Caco-2 (cell line): ENCODE data around the gene LIN37. TPM values are rescaled to one million over a fixed set of nuclear protein-coding genes. Genes with fewer than 3 reads are reported as not detected.
"Not testable (repeated sequence)": the region's sequence is repeated elsewhere in the genome, so short reads cannot be mapped to it uniquely, and the experiment has no call there.

ENCODE experiments used
- BruUV-seq: library from RNA; stranded (reverse); fragments of 400-500 nt; replicated peaks from 2 replicates; lab custom pipeline; 2021; lab: Mats Ljungman, UMichigan
- CTCF ChIA-PET: fragments of 300-600 bp; sonication (Branson Sonifier 250); formaldehyde crosslinking; loops from one replicate; lab custom pipeline; 2022; ENCODE audit warnings: antibody characterized with exemption; lab: Charles Lee
- POLR2A ChIA-PET: fragments of 300-600 bp; sonication (Branson Sonifier 250); formaldehyde crosslinking; loops from one replicate; lab custom pipeline; 2022; ENCODE audit warnings: antibody characterized with exemption; lab: Charles Lee
- DNase-seq, 2 experiments: peaks; one replicate each; pipeline versions ENCODE4 v3.0.0 to v3.0.0-alpha.2; 2020 to 2022
- H3K27me3 ChIP-seq: replicated peaks from 2 replicates; pipeline ENCODE4 v1.6.0; 2011; ENCODE audit warnings: low read length; ENCODE audit not compliant: control insufficient read depth, insufficient read depth
- H3K36me3 ChIP-seq: 2 replicates; pipeline ENCODE4 v1.5.1; 2011; ENCODE audit warnings: low read length; ENCODE audit not compliant: control insufficient read depth, insufficient read depth
- H3K4me1 ChIP-seq: fragments of 250-450 bp; sonication (Bioruptor Pico); 2 replicates; pipeline ENCODE4 v1.5.1; 2020; ENCODE audit warnings: mild to moderate bottlenecking
- H3K4me3 ChIP-seq: 2 replicates; pipeline ENCODE4 v1.5.1; 2011; ENCODE audit warnings: low read depth, mild to moderate bottlenecking, control low read depth, low read length
- H3K9me3 ChIP-seq: fragments of 250-450 bp; sonication (Bioruptor Pico); 2 replicates; pipeline ENCODE4 v1.5.1; 2020; ENCODE audit warnings: mild to moderate bottlenecking, moderate library complexity
- H3K27ac Mint-ChIP-seq: one replicate; pipeline ENCODE4 v1.8.0; 2022; ENCODE audit warnings: mixed read lengths; ENCODE audit not compliant: unreplicated experiment
- H3K27me3 Mint-ChIP-seq: one replicate; pipeline ENCODE4 v1.8.0; 2022; ENCODE audit warnings: mixed read lengths; ENCODE audit not compliant: insufficient read depth, unreplicated experiment
- H3K36me3 Mint-ChIP-seq: one replicate; pipeline ENCODE4 v1.8.0; 2022; ENCODE audit warnings: mild to moderate bottlenecking, mixed read lengths; ENCODE audit not compliant: insufficient read depth, unreplicated experiment
- H3K4me1 Mint-ChIP-seq: one replicate; pipeline ENCODE4 v1.8.0; 2022; ENCODE audit warnings: low read depth, mixed read lengths; ENCODE audit not compliant: unreplicated experiment
- H3K4me3 Mint-ChIP-seq: one replicate; pipeline ENCODE4 v1.8.0; 2022; ENCODE audit warnings: mild to moderate bottlenecking, moderate library complexity, mixed read lengths; ENCODE audit not compliant: unreplicated experiment
- H3K9me3 Mint-ChIP-seq: one replicate; pipeline ENCODE4 v1.8.0; 2022; ENCODE audit warnings: mixed read lengths; ENCODE audit not compliant: unreplicated experiment
- intact Hi-C: fragments of 100-400 bp; cut with micrococcal nuclease; formaldehyde crosslinking; loops from one replicate; pipeline ENCODE4 v1.10.0; 2022; ENCODE audit not compliant: unreplicated experiment
- total RNA-seq: library from RNA; stranded (reverse); gene quantifications from 2 replicates; pipeline ENCODE4 v1.2.3, GENCODE V29; 2022
- TF ChIP-seq, protein P1 (sequence below), 2 experiments: fragments of 200-600 bp in 1 of 2; IDR thresholded peaks; 1 replicate in 1 of 2; 2 replicates in 1 of 2; pipeline versions ENCODE4 v1.5.1 to v1.8.0; 2011 to 2022; ENCODE audit warnings: antibody characterized with exemption in 1 of 2, control low read depth in 1 of 2, inconsistent platforms in 1 of 2, low read depth in 1 of 2, low read length in 1 of 2, mild to moderate bottlenecking in 1 of 2, moderate library complexity in 1 of 2; ENCODE audit not compliant: insufficient read depth in 1 of 2, severe bottlenecking in 1 of 2, unreplicated experiment in 1 of 2

Gene LIN37
- total RNA-seq, 1 experiment from 2014 or later: 10.2 TPM

DNA sequence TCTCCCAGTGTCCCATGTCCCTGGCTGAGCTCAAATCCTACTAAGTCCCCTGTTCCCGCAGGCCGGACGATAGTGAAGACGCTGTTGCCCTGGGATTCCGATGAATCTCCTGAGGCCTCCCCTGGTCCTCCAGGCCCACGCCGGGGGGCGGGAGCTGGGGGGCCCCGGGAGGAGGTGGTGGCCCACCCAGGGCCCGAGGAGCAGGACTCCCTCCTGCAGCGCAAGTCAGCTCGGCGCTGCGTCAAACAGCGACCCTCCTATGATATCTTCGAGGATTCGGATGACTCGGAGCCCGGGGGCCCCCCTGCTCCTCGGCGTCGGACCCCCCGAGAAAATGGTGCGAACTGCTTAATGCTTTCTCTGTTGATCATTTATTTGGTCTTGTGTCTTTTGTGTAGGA, 24.7 kb upstream of the LIN37 start:
- TF ChIP-seq, protein P1, sequence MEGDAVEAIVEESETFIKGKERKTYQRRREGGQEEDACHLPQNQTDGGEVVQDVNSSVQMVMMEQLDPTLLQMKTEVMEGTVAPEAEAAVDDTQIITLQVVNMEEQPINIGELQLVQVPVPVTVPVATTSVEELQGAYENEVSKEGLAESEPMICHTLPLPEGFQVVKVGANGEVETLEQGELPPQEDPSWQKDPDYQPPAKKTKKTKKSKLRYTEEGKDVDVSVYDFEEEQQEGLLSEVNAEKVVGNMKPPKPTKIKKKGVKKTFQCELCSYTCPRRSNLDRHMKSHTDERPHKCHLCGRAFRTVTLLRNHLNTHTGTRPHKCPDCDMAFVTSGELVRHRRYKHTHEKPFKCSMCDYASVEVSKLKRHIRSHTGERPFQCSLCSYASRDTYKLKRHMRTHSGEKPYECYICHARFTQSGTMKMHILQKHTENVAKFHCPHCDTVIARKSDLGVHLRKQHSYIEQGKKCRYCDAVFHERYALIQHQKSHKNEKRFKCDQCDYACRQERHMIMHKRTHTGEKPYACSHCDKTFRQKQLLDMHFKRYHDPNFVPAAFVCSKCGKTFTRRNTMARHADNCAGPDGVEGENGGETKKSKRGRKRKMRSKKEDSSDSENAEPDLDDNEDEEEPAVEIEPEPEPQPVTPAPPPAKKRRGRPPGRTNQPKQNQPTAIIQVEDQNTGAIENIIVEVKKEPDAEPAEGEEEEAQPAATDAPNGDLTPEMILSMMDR (IDR thresholded peaks at IDR 0.05; ENCODE audit: insufficient read depth in 1 of 2, low read depth in 1 of 2, low read length in 1 of 2, severe bottlenecking in 1 of 2, unreplicated experiment in 1 of 2): no peak
- Mint-ChIP-seq H3K9me3 (no peaks in the 10 kb centered on the region), H3K36me3 (peaks cover 86% of the 10 kb centered on the region), H3K27me3 (no peaks in the 10 kb centered on the region), H3K4me3 (no peak overlapping the region), H3K4me1 (peaks cover 7% of the 10 kb centered on the region), H3K27ac (no peak overlapping the region)
- CTCF ChIA-PET: no interaction called here
- no peak for DNase-seq
- H3K4me1 ChIP-seq: no peaks in the 10 kb centered on the region
- POLR2A ChIA-PET: interaction anchor here (0.7 kb wide), 1 partner anchor 17 kb away, joined by 4 read pairs; no protein-coding TSS in a partner anchor
- no peaks in the 10 kb centered on the region for H3K27me3 ChIP-seq
- BruUV-seq: no TSS peak
- intact Hi-C loops: no loop called here
- peaks cover 5% of the 10 kb centered on the region for H3K36me3 ChIP-seq
- H3K4me3 ChIP-seq: no peak overlapping the region
- no peaks in the 10 kb centered on the region for H3K9me3 ChIP-seq

DNA sequence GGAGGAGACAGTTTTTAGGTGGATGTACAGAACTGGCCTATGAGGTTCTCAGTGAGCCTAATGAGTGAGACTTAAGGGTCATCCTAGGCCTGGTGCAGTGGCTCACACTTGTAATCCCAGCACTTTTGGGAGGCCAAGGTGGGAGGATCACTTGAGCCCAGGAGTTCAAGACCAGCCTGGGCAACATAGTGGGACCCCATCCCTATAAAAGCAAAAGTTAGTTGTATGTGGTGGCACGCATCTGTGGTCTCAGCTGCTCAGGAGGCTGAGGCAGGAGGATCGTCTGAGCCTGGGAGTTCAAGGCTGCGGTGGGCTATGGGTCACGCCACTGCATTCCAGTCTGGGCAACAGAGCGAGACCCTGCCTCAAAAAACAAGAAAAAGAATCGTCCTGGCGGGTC, 24.2 kb upstream of the LIN37 start:
- DNase-seq, intact Hi-C loops, POLR2A ChIA-PET, H3K9me3 ChIP-seq, H3K27ac Mint-ChIP-seq, H3K4me3 ChIP-seq, H3K36me3 ChIP-seq, H3K27me3 Mint-ChIP-seq, H3K27me3 ChIP-seq, H3K9me3 Mint-ChIP-seq, CTCF ChIA-PET, BruUV-seq, H3K4me1 ChIP-seq, H3K4me1 Mint-ChIP-seq, H3K4me3 Mint-ChIP-seq: not testable (repeated sequence)
- H3K36me3 Mint-ChIP-seq: peaks cover 90% of the 10 kb centered on the region

DNA sequence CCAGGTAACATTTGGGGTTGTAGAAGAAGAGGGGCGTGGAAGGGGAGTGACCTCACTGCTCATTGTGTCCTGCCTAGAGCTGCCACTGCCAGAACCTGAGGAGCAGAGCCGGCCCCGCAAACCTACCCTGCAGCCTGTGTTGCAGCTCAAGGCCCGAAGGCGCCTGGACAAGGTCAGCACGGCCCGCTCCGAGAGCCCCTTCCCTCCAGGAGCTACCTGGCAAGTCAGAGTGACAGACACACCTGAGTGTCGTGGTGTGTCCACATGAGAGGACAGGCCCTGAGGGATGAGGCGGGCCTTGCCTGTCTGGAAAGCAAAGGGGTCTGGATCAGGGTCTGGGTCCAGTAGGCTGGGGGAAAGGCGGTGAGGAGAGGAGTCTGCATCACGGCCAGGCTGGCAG, 23.8 kb upstream of the LIN37 start:
- no peaks in the 10 kb centered on the region for H3K9me3 ChIP-seq
- no peaks in the 10 kb centered on the region for H3K9me3 Mint-ChIP-seq
- ChIA-PET CTCF (no interaction called here), POLR2A (no interaction called here)
- H3K27me3 ChIP-seq: no peaks in the 10 kb centered on the region
- BruUV-seq: no TSS peak
- no peak overlapping the region for H3K4me3 ChIP-seq
- H3K27me3 Mint-ChIP-seq: no peaks in the 10 kb centered on the region
- no peak for DNase-seq
- no peak overlapping the region for H3K4me3 Mint-ChIP-seq
- intact Hi-C loops: no loop called here
- H3K4me1 ChIP-seq: no peaks in the 10 kb centered on the region
- H3K36me3 ChIP-seq: peaks cover 6% of the 10 kb centered on the region
- H3K27ac Mint-ChIP-seq: no peak overlapping the region
- peaks cover 94% of the 10 kb centered on the region for H3K36me3 Mint-ChIP-seq
- TF ChIP-seq, protein P1 (IDR thresholded peaks at IDR 0.05; ENCODE audit: insufficient read depth in 1 of 2, low read depth in 1 of 2, low read length in 1 of 2, severe bottlenecking in 1 of 2, unreplicated experiment in 1 of 2): no peak
- H3K4me1 Mint-ChIP-seq: peaks cover 1% of the 10 kb centered on the region
